Endodermal cell (in vitro differentiated cells): ENCODE data around the gene ARHGAP21. TPM values are rescaled to one million over a fixed set of nuclear protein-coding genes. Genes with fewer than 3 reads are reported as not detected.

Experiments used
- DNase-seq: peaks from one replicate; pipeline ENCODE4 v3.0.0-alpha.2; 2017
- H3K27ac ChIP-seq: 2 replicates; pipeline ENCODE4 v1.5.1; 2013; ENCODE audit warnings: mild to moderate bottlenecking, low read depth, low read length, moderate library complexity
- H3K27me3 ChIP-seq: 2 replicates; pipeline ENCODE4 v1.6.1; 2013; ENCODE audit warnings: mild to moderate bottlenecking, low read length, moderate library complexity; ENCODE audit not compliant: insufficient read depth, control insufficient read depth, poor library complexity, severe bottlenecking
- H3K36me3 ChIP-seq: 2 replicates; pipeline ENCODE4 v1.7.0; 2013; ENCODE audit warnings: mild to moderate bottlenecking, low read length, moderate library complexity; ENCODE audit not compliant: control insufficient read depth, insufficient read depth
- H3K4me1 ChIP-seq: one replicate; pipeline ENCODE4 v1.7.0; 2013; ENCODE audit warnings: low read length; ENCODE audit not compliant: control insufficient read depth, insufficient read depth
- H3K4me3 ChIP-seq: 2 replicates; pipeline ENCODE4 v1.5.1; 2013; ENCODE audit warnings: mild to moderate bottlenecking, low read length, moderate library complexity
- H3K9ac ChIP-seq: 2 replicates; pipeline ENCODE4 v1.6.1; 2013; ENCODE audit warnings: mild to moderate bottlenecking, low read length, moderate library complexity; ENCODE audit not compliant: poor library complexity, severe bottlenecking; ENCODE audit errors: extremely low read depth
- H3K9me3 ChIP-seq: 2 replicates; pipeline ENCODE4 v1.6.1; 2013; ENCODE audit warnings: mild to moderate bottlenecking, low read length, moderate library complexity; ENCODE audit not compliant: control insufficient read depth
- H3K27ac Mint-ChIP-seq: 2 replicates; pipeline ENCODE4 v1.8.0; 2020; ENCODE audit warnings: mixed read lengths
- H3K27me3 Mint-ChIP-seq: 2 replicates; pipeline ENCODE4 v1.8.0; 2021; ENCODE audit warnings: mild to moderate bottlenecking, mixed read lengths; ENCODE audit not compliant: insufficient read depth
- H3K36me3 Mint-ChIP-seq: 2 replicates; pipeline ENCODE4 v1.8.0; 2020; ENCODE audit warnings: low read depth, mixed read lengths
- H3K4me1 Mint-ChIP-seq: 2 replicates; pipeline ENCODE4 v1.8.0; 2020; ENCODE audit warnings: mixed read lengths
- H3K4me3 Mint-ChIP-seq: 2 replicates; pipeline ENCODE4 v1.8.0; 2020; ENCODE audit warnings: mild to moderate bottlenecking, moderate library complexity, mixed read lengths
- H3K9me3 Mint-ChIP-seq: 2 replicates; pipeline ENCODE4 v1.8.0; 2020; ENCODE audit warnings: mild to moderate bottlenecking, mixed read lengths
- WGBS, 2 experiments: methylation state at CpG; one replicate each; pipeline versions ENCODE4 v1.1.5 to v1.1.7; 2013; ENCODE audit warnings: missing lambda C conversion rate in 2 of 2, mixed read lengths in 1 of 2; ENCODE audit not compliant: insufficient coverage in 1 of 2, insufficient read length in 1 of 2; 5-methylcytosine and 5-hydroxymethylcytosine counted together
- total RNA-seq, 2 donors: library from RNA; stranded (reverse); fragmentation: NEBNext Ultra II Directional in 1 of 2; extraction: Animal tissue kit (Norgen Biotek cat#: 25700) in 1 of 2; gene quantifications; 2 replicates in 1 of 2; 3 replicates in 1 of 2; pipeline ENCODE4 v1.2.1, GENCODE V29; 2021
- TF ChIP-seq, protein P1 (sequence below): fragments of 200-600 bp; sonication (generic); conservative IDR thresholded peaks from 2 replicates; pipeline ENCODE4 v1.5.0; 2021; ENCODE audit warnings: antibody characterized with exemption, mild to moderate bottlenecking

The ARHGAP21 gene
- total RNA-seq, 2 donors from 2014 or later: 51.6 to 69.7 TPM

DNA sequence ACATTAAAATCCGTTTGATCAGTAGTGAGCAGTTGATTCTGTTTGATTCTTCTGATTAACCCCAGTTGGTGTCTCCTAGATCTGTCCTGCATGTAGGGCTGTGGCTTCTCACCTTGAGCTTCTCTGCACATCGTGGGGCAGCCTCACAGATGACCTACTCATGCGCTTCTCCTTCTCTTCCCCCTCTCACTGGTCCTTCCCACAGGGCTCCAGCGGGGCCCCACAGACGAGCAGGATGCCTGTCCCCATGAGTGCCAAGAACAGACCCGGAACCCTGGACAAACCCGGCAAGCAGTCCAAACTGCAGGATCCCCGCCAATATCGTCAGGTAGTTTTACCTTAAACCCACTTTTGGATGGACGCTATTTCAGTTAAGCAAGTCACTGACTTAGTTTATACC is 178.9 kb downstream of the ARHGAP21 start:
- no peak for DNase-seq
- Histone ChIP-seq H3K27me3 (no peaks in the 10 kb centered on the region), H3K4me1 (no peaks in the 10 kb centered on the region), H3K36me3 (peaks cover 40% of the 10 kb centered on the region), H3K4me3 (no peak overlapping the region), H3K9me3 (no peaks in the 10 kb centered on the region), H3K9ac (no peak overlapping the region), H3K27ac (no peak overlapping the region)
- 92 to 100% methylated on average over 5 to 10 of the region's 10 CpGs for WGBS, 2 experiments
- H3K27me3 Mint-ChIP-seq: no peaks in the 10 kb centered on the region
- no peaks in the 10 kb centered on the region for H3K9me3 Mint-ChIP-seq
- no peaks in the 10 kb centered on the region for H3K4me1 Mint-ChIP-seq
- H3K4me3 Mint-ChIP-seq: no peak overlapping the region
- peaks cover 42% of the 10 kb centered on the region for H3K36me3 Mint-ChIP-seq
- TF ChIP-seq, protein P1, sequence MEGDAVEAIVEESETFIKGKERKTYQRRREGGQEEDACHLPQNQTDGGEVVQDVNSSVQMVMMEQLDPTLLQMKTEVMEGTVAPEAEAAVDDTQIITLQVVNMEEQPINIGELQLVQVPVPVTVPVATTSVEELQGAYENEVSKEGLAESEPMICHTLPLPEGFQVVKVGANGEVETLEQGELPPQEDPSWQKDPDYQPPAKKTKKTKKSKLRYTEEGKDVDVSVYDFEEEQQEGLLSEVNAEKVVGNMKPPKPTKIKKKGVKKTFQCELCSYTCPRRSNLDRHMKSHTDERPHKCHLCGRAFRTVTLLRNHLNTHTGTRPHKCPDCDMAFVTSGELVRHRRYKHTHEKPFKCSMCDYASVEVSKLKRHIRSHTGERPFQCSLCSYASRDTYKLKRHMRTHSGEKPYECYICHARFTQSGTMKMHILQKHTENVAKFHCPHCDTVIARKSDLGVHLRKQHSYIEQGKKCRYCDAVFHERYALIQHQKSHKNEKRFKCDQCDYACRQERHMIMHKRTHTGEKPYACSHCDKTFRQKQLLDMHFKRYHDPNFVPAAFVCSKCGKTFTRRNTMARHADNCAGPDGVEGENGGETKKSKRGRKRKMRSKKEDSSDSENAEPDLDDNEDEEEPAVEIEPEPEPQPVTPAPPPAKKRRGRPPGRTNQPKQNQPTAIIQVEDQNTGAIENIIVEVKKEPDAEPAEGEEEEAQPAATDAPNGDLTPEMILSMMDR: no peak
- H3K27ac Mint-ChIP-seq: no peak overlapping the region

DNA sequence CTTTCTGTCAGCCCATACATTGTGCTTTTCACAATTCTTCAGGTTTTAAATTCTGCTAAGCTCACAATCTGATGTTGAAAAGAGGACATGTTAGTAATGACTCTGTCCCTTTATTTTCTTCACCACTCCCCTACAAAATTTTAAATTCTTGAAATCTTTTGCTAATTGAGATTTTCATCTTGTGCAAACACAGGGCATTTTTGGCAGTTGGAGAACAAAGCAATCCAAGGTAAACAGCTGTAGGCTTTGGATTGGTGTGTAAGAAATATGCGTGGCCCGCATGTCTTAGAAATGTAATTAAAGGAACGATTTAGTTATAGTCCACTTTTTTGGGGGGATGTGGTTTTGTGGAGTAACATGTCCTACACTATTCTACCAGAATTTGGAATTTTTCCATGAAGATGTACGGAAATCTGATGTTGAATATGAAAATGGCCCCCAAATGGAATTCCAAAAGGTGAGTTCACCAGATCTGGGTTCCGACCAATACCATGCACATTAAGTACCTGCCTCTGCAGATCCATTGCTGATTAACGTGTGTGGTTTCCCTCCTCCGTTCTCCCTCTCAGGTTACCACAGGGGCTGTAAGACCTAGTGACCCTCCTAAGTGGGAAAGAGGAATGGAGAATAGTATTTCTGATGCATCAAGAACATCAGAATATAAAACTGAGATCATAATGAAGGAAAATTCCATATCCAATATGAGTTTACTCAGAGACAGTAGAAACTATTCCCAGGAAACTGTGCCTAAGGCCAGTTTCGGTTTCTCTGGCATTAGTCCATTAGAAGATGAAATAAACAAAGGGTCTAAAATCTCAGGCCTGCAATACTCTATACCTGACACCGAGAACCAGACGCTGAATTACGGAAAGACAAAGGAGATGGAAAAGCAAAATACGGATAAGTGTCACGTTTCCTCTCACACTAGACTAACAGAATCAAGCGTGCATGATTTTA is 181.1 kb downstream of the ARHGAP21 start:
- no peaks in the 10 kb centered on the region for H3K27me3 ChIP-seq
- H3K9me3 Mint-ChIP-seq: no peaks in the 10 kb centered on the region
- H3K27ac ChIP-seq: no peak overlapping the region
- TF ChIP-seq, protein P1: no peak
- H3K9me3 ChIP-seq: no peaks in the 10 kb centered on the region
- H3K36me3 ChIP-seq: peaks cover 47% of the 10 kb centered on the region
- no peak overlapping the region for H3K4me3 Mint-ChIP-seq
- H3K4me1 ChIP-seq: no peaks in the 10 kb centered on the region
- no peaks in the 10 kb centered on the region for H3K27me3 Mint-ChIP-seq
- no peak overlapping the region for H3K9ac ChIP-seq
- H3K4me1 Mint-ChIP-seq: no peaks in the 10 kb centered on the region
- no peak overlapping the region for H3K27ac Mint-ChIP-seq
- peaks cover 52% of the 10 kb centered on the region for H3K36me3 Mint-ChIP-seq
- WGBS, 2 experiments: 85 to 96% methylated on average over 8 to 14 of the region's 14 CpGs
- DNase-seq: no peak
- no peak overlapping the region for H3K4me3 ChIP-seq

DNA sequence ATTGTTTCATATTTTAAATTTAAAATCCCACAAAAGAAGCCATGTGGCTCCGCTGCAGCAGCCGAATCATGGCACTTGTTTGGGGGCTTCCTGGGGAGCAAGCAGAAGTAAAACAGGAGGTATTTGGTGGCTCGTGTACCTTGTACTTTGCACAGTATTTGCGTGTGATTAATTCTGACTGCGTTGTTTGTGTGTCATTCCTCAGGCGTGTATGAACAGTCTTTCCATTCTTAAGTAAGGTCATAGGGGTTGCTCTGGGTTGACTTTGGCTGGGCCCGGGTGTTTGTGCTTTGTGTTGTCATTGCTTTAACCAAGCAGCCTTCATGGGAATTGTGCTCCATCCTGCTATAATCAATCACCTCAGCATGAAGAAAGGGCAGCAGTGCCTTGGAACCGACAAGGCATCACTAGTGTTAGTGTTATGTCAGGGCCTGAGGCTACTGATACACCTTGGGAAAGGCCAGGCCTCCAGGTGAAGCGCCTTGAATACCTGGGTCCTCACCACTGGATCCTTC is 182.4 kb downstream of the ARHGAP21 start:
- Histone ChIP-seq H3K4me3 (no peak overlapping the region), H3K27ac (no peak overlapping the region), H3K9me3 (no peaks in the 10 kb centered on the region), H3K4me1 (no peaks in the 10 kb centered on the region), H3K9ac (no peak overlapping the region), H3K36me3 (peaks cover 55% of the 10 kb centered on the region), H3K27me3 (no peaks in the 10 kb centered on the region)
- Mint-ChIP-seq H3K36me3 (peaks cover 59% of the 10 kb centered on the region), H3K27me3 (no peaks in the 10 kb centered on the region), H3K27ac (no peak overlapping the region), H3K9me3 (no peaks in the 10 kb centered on the region), H3K4me1 (no peaks in the 10 kb centered on the region), H3K4me3 (no peak overlapping the region)
- WGBS, 2 experiments: 90 to 100% methylated on average over 2 to 9 of the region's 9 CpGs
- DNase-seq: no peak
- TF ChIP-seq, protein P1: no peak
